ENCODE measurements around the gene ACLY. TPM values are rescaled to one million over a fixed set of nuclear protein-coding genes. Genes with fewer than 3 reads are reported as not detected.

ACLY gene
- total RNA-seq, 2 donors from 2014 or later: 135 to 145 TPM

- Histone ChIP-seq H3K36me3 (peaks cover 29% of the 10 kb centered on the region), H3K9ac (ENCODE audit: low read depth in 2 of 2, low read length in 2 of 2) (no peak overlapping the region), H3K27ac (no peak overlapping the region), H3K9me3 (no peaks in the 10 kb centered on the region), H3K4me3 (no peak overlapping the region), H3K4me1 (no peaks in the 10 kb centered on the region), H3K27me3 (no peaks in the 10 kb centered on the region)
- TF ChIP-seq CTCF (IDR thresholded peaks at IDR 0.05): no peak
- no peak for DNase-seq
- intact Hi-C loops (cut with DNase I): no loop called here
Measured at GRCh38 chr17:41873559-41874292, 45.0 kb downstream of the ACLY start.

- H3K36me3 ChIP-seq: peaks cover 17% of the 10 kb centered on the region
- no peak for DNase-seq
- intact Hi-C loops (cut with DNase I): no loop called here
- no peak overlapping the region for H3K4me3 ChIP-seq
- no peak overlapping the region for H3K9ac ChIP-seq (ENCODE audit: low read depth in 2 of 2, low read length in 2 of 2)
- H3K9me3 ChIP-seq: no peaks in the 10 kb centered on the region
- TF ChIP-seq CTCF (IDR thresholded peaks at IDR 0.05): no peak
- H3K27ac ChIP-seq: no peak overlapping the region
- H3K27me3 ChIP-seq: no peaks in the 10 kb centered on the region
- no peaks in the 10 kb centered on the region for H3K4me1 ChIP-seq
Measured at GRCh38 chr17:41871789-41872188, 47.0 kb downstream of the ACLY start.

GRCh38 chr17:41870627-41871026 is 48.1 kb downstream of the ACLY start:
- Histone ChIP-seq H3K27me3 (no peaks in the 10 kb centered on the region), H3K36me3 (peaks cover 17% of the 10 kb centered on the region), H3K4me3 (no peak overlapping the region), H3K27ac (no peak overlapping the region), H3K9me3 (no peaks in the 10 kb centered on the region), H3K4me1 (no peaks in the 10 kb centered on the region), H3K9ac (ENCODE audit: low read depth in 2 of 2, low read length in 2 of 2) (no peak overlapping the region)
- TF ChIP-seq CTCF (IDR thresholded peaks at IDR 0.05): no peak
- intact Hi-C loops (cut with DNase I): no loop called here
- no peak for DNase-seq

- H3K4me1 ChIP-seq: no peaks in the 10 kb centered on the region
- H3K9me3 ChIP-seq: no peaks in the 10 kb centered on the region
- H3K9ac ChIP-seq (ENCODE audit: low read depth in 2 of 2, low read length in 2 of 2): no peak overlapping the region
- H3K27ac ChIP-seq: no peak overlapping the region
- peaks cover 17% of the 10 kb centered on the region for H3K36me3 ChIP-seq
- intact Hi-C loops (cut with DNase I): no loop called here
- DNase-seq: no peak
- no peaks in the 10 kb centered on the region for H3K27me3 ChIP-seq
- H3K4me3 ChIP-seq: no peak overlapping the region
- TF ChIP-seq CTCF (IDR thresholded peaks at IDR 0.05): no peak
Measured at GRCh38 chr17:41870097-41870496, 48.7 kb downstream of the ACLY start.

GRCh38 chr17:41869426-41869825 is 49.3 kb downstream of the ACLY start:
- H3K27me3 ChIP-seq: no peaks in the 10 kb centered on the region
- H3K4me1 ChIP-seq: no peaks in the 10 kb centered on the region
- intact Hi-C loops (cut with DNase I): no loop called here
- DNase-seq: no peak
- TF ChIP-seq CTCF (IDR thresholded peaks at IDR 0.05): no peak
- H3K9ac ChIP-seq (ENCODE audit: low read depth in 2 of 2, low read length in 2 of 2): no peak overlapping the region
- no peak overlapping the region for H3K4me3 ChIP-seq
- H3K36me3 ChIP-seq: peaks cover 17% of the 10 kb centered on the region
- H3K27ac ChIP-seq: no peak overlapping the region
- H3K9me3 ChIP-seq: no peaks in the 10 kb centered on the region
